HG03558 (cell line): ENCODE measurements around the gene DDX51.

Experiments
- ATAC-seq: cut with Tn5 transposase; IDR thresholded peaks from one replicate; pipeline ENCODE4 v1.9.1; 2021; ENCODE audit warnings: moderate number of reproducible peaks; ENCODE audit not compliant: unreplicated experiment; ENCODE audit errors: extremely low read depth

DDX51 gene

DNA sequence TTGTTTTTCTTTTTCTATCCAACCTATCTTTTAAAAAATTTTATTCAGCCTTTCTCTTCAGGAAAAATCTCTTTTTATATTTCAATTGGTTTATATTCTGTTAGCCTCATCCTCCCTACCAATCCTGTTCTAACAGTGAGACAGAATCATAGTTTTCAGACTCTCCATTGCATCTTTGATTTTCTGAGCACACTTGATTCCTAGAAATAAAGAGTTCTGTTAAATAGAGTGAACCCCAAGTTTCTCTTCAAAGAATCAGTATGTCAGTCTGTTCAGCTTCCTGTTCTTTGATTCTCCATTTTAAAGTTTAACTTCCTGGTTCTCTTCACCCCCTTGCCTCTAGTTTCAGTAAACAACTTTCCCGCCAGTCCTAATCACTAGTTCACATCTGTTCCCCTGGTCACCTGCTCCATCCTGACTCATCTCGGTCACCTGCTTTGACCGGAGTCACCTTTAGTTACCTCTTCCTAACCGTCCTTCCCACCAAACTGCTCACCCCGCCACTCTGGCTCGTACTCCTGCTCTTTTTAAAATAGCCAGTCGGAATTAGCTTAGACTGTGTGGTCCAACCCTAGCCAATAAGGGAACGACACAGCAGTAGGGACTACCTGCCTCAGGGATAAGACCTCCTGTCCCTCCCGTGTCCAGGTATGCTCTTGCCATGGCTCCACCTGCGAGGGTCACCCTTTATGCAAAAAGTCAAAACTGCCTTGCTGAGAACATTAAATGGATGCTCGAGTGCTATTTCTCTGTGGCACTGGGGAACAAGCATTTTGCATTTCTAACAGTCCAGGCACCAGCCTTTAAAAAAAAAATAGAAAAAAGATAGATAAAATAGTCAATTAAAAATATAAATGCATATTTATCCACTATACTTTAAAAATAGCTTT, 48.4 kb downstream of the DDX51 start:
- no peak for ATAC-seq

GRCh38 chr12:132094269-132094891, 49.7 kb downstream of the DDX51 start:
- ATAC-seq: no peak

DNA sequence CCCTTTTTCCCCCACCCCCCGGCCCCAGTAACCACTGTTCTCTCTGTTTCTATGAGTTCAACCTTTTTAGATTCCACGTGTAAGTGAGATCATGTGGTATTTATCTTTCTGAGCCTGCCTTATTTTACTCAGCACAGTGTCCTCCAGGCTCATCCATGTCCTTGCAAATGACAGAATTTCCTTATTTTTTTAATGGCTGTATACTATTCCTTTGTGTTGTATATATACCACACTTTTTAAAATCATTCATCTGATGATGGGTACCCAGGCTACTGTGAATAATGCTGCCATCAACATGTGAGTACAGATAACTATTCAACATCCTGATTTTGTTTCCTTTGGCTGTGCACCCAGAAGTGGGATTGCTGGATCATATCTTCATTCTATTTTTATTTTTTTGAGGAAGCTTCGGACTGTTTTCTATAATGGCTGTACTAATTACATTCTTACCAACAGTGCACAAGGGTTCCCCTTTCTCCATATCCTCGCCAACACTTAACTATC, 54.7 kb downstream of the DDX51 start:
- no peak for ATAC-seq
